NK-92 treated with Interleukin-12 subunit alpha and Interleukin-12 subunit beta, amount 100 ng/mL, for 24 hours (cell line): ENCODE data around the gene PEX11A.

Source experiments
- DNase-seq: peaks from one replicate; lab custom pipeline; 2025; lab: John Stamatoyannopoulos, UW

The PEX11A gene

DNA sequence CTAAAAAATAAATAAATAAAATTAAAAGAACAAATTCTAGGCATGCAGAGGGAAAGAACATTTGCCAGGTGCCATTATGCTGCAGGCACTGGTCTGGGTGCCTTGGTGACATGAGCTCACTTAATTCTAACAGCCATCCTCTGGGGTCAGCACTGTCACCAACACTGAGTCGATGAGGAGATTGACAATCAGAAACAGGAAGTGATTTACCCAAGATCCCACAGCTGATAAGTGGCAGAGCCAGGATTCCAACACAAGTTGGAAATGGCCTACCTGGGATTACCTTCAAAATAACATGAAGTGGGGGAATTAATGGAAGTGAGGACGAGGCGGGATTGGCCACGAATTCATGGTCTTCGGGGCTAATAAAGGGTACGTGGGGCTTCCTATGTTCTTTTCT lies 14.9 kb downstream of the PEX11A start:
- no peak for DNase-seq

DNA sequence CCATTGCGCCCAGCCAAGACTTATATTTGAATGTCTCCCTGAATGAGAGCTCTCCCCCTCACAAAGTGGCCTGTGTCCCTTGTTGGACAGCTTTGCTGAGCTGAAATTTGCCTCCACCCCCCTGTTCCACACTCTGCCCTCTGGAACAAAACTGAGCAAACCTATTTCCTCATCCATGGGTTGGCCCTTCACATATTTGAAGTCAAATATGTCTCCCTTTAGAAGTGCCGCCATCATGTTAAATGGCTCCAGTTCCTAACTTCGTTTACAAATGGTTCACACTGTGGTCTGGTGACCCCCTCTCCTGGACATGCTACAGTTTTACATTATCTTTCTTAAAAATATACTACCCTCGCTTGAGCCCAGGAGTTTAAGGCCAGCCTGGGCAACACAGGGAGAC lies 16.0 kb downstream of the PEX11A start:
- DNase-seq: no peak

GRCh38 chr15:89673165-89673512 lies 17.4 kb downstream of the PEX11A start:
- DNase-seq: no peak

DNA sequence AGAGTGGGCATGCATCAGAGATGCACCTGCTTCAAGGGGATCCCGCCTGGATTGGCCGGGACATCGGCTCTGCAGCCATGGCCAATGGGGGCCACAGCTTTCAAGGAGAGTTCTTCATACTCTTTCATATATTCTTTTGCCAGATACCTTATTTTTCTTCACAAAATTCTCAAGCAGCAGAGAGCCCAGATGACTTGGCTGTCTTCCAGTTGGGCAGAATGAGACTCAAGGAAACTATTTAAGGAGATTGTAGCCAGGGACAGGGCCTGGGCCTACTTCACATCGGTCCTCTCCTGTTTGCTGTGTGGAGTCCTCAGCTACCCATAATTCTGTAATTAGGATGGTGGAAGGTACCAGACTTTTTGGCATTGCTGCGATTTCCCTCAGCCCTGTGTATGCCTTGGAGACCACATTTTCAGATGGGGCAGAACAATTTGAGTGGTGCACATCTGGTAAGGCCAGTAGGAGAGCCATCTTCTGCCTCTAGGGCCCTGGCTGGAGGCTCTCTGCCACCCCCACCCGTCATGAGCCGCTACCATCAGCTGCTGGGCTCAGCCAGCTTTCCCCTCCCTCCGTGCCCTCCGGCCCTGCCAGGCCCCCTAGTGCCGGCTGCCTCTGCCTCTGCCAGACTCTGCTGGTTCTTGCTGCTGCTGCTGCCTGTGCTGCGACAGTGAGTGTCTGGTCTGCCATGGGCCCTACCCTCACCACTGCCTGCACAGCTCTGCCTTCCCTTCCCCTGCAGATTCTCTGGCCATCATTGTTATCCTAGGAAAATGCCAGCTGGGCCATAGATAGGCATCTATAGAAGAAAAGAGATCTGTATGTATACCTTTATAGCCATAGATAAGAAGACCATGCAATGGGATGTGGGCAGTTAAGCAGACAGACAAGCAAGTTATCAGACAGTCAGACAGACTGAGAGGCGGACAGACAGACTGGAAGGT lies 18.1 kb downstream of the PEX11A start:
- no peak for DNase-seq

DNA sequence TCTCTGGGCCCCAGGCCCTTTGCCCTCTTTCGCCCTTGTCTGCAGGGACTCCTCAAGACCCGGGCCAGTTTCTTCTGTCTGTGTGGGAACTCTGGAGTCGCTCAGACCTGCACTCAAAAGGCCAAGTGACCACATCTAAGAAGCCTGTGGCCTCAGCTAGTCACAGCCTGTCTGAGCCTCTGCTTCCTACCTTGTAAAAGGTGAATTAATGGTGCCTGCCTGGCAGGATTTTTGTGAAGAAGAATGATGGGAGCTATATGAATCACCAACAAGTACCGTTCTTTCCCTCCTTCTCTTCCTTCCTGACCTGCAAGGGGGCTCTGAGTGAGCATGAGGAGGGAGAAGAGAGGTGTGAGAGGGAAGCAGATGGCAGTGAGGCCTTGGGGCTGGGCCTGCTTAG lies 18.9 kb downstream of the PEX11A start:
- DNase-seq: no peak

- DNase-seq: no peak
Measured at GRCh38 chr15:89670971-89671560, 19.5 kb downstream of the PEX11A start.

- DNase-seq: no peak
Measured at GRCh38 chr15:89669941-89670340, 20.6 kb downstream of the PEX11A start.

GRCh38 chr15:89669309-89669865 lies 21.2 kb downstream of the PEX11A start:
- no peak for DNase-seq

DNA sequence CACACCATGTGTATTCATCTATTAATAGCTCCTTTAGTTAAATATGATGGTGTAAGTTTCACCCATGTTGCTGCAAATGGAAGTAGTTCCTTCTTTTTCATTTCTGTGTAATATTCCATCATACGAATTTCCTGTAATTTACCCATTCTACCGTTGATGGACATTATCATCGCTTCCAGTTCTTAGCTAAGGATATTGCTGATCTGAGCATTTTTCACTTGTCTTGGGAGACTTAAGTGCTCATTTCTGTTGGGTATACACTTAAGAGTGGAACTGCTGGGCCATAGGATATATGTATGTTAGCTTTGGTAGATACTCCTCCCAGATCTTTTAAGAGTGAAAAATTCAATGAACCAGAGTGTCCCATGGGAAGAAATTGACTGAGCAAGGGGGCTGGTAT lies 22.4 kb downstream of the PEX11A start:
- no peak for DNase-seq

- DNase-seq: no peak
Measured at GRCh38 chr15:89667706-89667960, 22.9 kb downstream of the PEX11A start.

- no peak for DNase-seq
Measured at GRCh38 chr15:89666858-89667705, 23.5 kb downstream of the PEX11A start.

- DNase-seq: no peak
Measured at GRCh38 chr15:89666184-89666857, 24.2 kb downstream of the PEX11A start.

GRCh38 chr15:89665449-89666181 lies 24.9 kb downstream of the PEX11A start:
- DNase-seq: no peak

- no peak for DNase-seq
Measured at GRCh38 chr15:89664441-89665350, 25.9 kb downstream of the PEX11A start.

DNA sequence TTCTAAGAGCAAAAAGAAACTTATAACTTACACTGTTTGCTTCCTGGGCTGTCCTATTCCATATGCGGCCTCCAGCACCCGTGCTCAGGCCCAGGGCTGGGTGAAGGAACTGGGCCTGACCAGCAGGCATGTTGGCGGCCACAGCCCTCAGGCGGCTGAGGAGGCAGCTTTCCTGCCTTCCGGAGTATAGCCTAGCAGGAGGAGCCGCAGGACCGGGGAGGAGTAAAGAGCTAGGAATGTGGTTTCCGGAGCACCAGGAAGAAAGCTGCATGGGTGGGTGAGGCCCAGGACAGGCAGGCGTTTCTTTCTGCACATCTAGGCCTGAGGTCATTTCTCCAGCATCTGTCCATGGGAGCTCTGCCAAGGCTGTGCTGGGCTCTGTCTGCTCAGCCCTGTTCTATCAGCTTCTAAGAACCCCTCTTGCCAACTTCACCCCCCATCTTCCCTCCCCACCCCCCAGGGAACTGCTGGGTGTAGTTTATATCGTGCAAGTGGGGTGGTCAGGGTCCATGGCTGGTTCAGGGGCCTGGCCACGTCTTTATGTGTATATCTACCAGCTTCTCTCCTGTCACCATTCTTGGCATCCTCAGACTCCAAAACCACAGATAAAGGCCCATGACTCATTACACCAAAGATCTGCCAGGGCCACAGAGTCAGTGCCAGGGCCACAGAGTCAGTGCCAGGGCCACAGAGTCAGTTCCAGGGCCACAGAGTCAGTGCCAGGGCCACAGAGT lies 27.5 kb downstream of the PEX11A start:
- DNase-seq: no peak

DNA sequence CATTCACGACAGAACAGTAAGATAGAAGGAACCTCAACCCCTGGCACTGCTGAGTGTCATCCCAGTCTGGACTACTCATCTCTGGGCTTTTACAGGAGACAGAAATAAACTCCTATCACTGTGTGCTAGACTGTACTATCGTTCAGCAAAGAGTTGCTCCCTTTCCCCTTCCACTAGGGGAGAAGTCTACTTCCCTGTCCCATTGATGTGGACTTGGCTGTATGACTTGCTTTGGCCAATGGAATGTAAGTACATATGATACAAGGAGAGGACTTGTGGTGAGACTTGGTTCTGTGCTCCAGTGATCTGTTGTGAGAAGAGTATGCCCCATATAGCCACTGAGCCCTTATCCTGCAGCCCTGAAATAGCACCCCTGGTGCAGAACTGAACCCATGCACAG lies 30.0 kb downstream of the PEX11A start:
- DNase-seq: no peak

DNA sequence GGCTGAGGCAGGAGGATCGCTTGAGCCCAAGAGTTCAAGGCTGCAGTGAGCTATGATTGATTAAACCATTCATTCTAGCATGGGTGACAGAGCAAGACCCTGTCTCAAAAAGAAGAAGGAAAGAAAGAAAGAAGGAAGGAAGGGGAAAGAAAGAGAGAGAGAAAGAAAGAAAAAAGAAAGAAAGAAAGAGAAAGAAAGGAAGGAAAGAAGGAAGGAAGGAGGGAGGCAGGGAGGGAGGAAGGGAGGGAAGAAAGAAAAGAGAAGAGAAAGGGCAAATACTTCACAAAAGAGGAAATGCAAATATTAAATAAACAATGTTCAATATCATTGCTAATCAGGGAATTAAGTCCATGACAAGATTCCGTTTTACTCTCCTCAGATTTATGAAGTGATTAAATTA lies 31.3 kb downstream of the PEX11A start:
- no peak for DNase-seq

GRCh38 chr15:89657686-89658200 lies 32.8 kb downstream of the PEX11A start:
- no peak for DNase-seq

DNA sequence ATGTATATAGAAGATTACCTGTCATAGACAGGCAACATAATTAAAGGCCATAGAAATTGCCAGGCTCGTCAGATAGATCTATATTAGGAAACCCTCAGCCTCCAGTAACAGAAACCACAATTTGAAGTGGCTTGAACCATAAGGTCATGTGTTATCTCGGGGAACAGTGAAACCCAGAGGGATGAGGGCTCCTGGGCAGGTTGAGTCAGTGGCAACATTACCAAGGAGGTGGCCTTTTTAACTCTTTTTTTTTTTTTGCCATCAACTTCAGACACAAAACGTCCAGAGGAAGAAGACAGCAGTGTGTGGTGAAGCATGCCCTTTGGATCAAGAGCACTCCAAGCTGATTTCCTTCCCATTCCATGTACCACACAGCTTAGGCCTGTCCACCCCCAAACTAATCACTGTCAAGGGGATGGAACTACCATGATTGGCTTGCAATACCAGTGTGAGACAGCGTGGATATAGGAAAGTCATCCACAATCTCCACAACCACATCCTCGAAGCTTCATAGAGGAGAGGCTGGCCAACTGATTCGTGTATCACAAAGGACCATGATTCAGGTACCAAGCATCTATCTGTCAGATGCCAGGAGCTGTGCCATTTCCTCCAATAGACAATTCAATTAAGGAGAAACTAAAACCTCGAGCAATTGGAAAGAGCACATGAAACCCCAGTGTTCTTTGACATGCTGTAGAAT lies 34.3 kb downstream of the PEX11A start:
- no peak for DNase-seq
